OCI-LY1 (cell line): ENCODE data around the gene KRT8.

Source experiments
- H2AFZ ChIP-seq: fragments of 200-600 bp; sonication (generic), shearing (Covaris generic); 2 replicates; pipeline ENCODE4 v1.6.0; 2014; ENCODE audit warnings: antibody characterized with exemption, mild to moderate bottlenecking, low read length
- H3F3A ChIP-seq: fragments of 200-600 bp; sonication (generic), shearing (Covaris generic); 2 replicates; pipeline ENCODE4 v1.6.0; 2014; ENCODE audit warnings: mild to moderate bottlenecking, antibody characterized with exemption, low read length, moderate library complexity; ENCODE audit not compliant: insufficient read depth
- H3K27ac ChIP-seq: fragments of 200-600 bp; sonication (generic); 2 replicates; pipeline ENCODE4 v1.5.1; 2014; ENCODE audit warnings: low read length, mixed run types, mild to moderate bottlenecking, low read depth; ENCODE audit not compliant: poor library complexity, severe bottlenecking
- H3K27me3 ChIP-seq: fragments of 200-600 bp; sonication (generic); 2 replicates; pipeline ENCODE4 v1.6.0; 2014; ENCODE audit warnings: antibody characterized with exemption, mild to moderate bottlenecking, low read length, moderate library complexity; ENCODE audit not compliant: insufficient read depth
- H3K36me3 ChIP-seq: fragments of 200-600 bp; sonication (generic); 2 replicates; pipeline ENCODE4 v1.6.1; 2014; ENCODE audit warnings: mild to moderate bottlenecking, antibody characterized with exemption, low read length, moderate library complexity, mixed read lengths; ENCODE audit not compliant: insufficient read depth
- H3K4me1 ChIP-seq: fragments of 200-600 bp; sonication (generic); 2 replicates; pipeline ENCODE4 v1.5.1; 2014; ENCODE audit warnings: mild to moderate bottlenecking, low read length, moderate library complexity; ENCODE audit not compliant: insufficient read depth, severe bottlenecking
- H3K4me2 ChIP-seq: fragments of 200-600 bp; sonication (generic), shearing (Covaris generic); 2 replicates; pipeline ENCODE4 v1.6.1; 2014; ENCODE audit warnings: low read length
- H3K4me3 ChIP-seq: fragments of 200-600 bp; sonication (generic); 2 replicates; pipeline ENCODE4 v1.5.1; 2014; ENCODE audit warnings: low read length, low read depth, mild to moderate bottlenecking, mixed read lengths; ENCODE audit not compliant: poor library complexity, severe bottlenecking
- H3K79me2 ChIP-seq: fragments of 200-600 bp; shearing (Covaris generic); 2 replicates; pipeline ENCODE4 v1.6.1; 2016; ENCODE audit warnings: mixed run types, low read length, mixed read lengths; ENCODE audit not compliant: insufficient read depth
- H3K9ac ChIP-seq: fragments of 200-600 bp; sonication (generic), shearing (Covaris generic); 2 replicates; pipeline ENCODE4 v1.6.1; 2014; ENCODE audit warnings: mild to moderate bottlenecking, low read length, mixed read lengths
- H3K9me2 ChIP-seq: fragments of 200-600 bp; sonication (generic), shearing (Covaris generic); 2 replicates; pipeline ENCODE4 v1.6.1; 2014; ENCODE audit warnings: low read depth, mild to moderate bottlenecking, low read length, mixed read lengths
- H3K9me3 ChIP-seq: fragments of 200-600 bp; shearing (Covaris generic); 2 replicates; pipeline ENCODE4 v1.6.1; 2014; ENCODE audit warnings: low read length, mixed read lengths
- H4K20me1 ChIP-seq: fragments of 200-600 bp; sonication (generic), shearing (Covaris generic); 2 replicates; pipeline ENCODE4 v1.6.0; 2016; ENCODE audit warnings: mild to moderate bottlenecking, low read length; ENCODE audit not compliant: insufficient read depth
- CTCF ChIP-seq: fragments of 200-600 bp; sonication (generic), shearing (Covaris generic); IDR thresholded peaks from 2 replicates; pipeline ENCODE4 v1.5.1; 2017; ENCODE audit warnings: mild to moderate bottlenecking, antibody characterized with exemption, low read length, moderate library complexity, mixed read lengths
- EZH2 ChIP-seq: fragments of 200-600 bp; sonication (generic), shearing (Covaris generic); IDR thresholded peaks from 2 replicates; pipeline ENCODE4 v1.8.0; 2017; ENCODE audit warnings: borderline replicate concordance, mixed run types, mild to moderate bottlenecking, antibody characterized with exemption, low read length, moderate library complexity, mixed read lengths

The KRT8 gene

GRCh38 chr12:52946334-52946733 lies 41.5 kb upstream of the KRT8 start:
- Histone ChIP-seq H4K20me1 (no peaks in the 10 kb centered on the region), H3K4me2 (no peak overlapping the region), H2AFZ (no peak overlapping the region), H3K79me2 (no peaks in the 10 kb centered on the region), H3K36me3 (no peaks in the 10 kb centered on the region), H3K27ac (no peak overlapping the region), H3K9ac (no peak overlapping the region), H3F3A (no peaks in the 10 kb centered on the region), H3K9me2 (no peaks in the 10 kb centered on the region), H3K27me3 (0 out of 2 replicates have a peak, but pooled peaks cover 8% of the 10 kb centered on the region), H3K4me1 (no peaks in the 10 kb centered on the region), H3K9me3 (no peaks in the 10 kb centered on the region), H3K4me3 (no peak overlapping the region)
- no peak for TF ChIP-seq EZH2
- no peak for TF ChIP-seq CTCF

- Histone ChIP-seq H3K4me1 (no peaks in the 10 kb centered on the region), H3K4me3 (no peak overlapping the region), H2AFZ (no peak overlapping the region), H4K20me1 (no peaks in the 10 kb centered on the region), H3K9me2 (no peaks in the 10 kb centered on the region), H3K4me2 (no peak overlapping the region), H3K36me3 (no peaks in the 10 kb centered on the region), H3K9ac (no peak overlapping the region), H3F3A (no peaks in the 10 kb centered on the region), H3K9me3 (no peaks in the 10 kb centered on the region), H3K79me2 (no peaks in the 10 kb centered on the region), H3K27ac (no peak overlapping the region), H3K27me3 (0 out of 2 replicates have a peak, but pooled peaks cover 8% of the 10 kb centered on the region)
- TF ChIP-seq EZH2, result no peak
- TF ChIP-seq CTCF, result no peak
Measured at GRCh38 chr12:52945389-52946232, 40.7 kb upstream of the KRT8 start.

- H2AFZ ChIP-seq, result no peak overlapping the region
- no peaks in the 10 kb centered on the region for H3K79me2 ChIP-seq
- H3F3A ChIP-seq, result no peaks in the 10 kb centered on the region
- H3K27ac ChIP-seq, result no peak overlapping the region
- H3K4me3 ChIP-seq, result no peak overlapping the region
- H4K20me1 ChIP-seq, result no peaks in the 10 kb centered on the region
- 0 out of 2 replicates have a peak, but pooled peaks cover 8% of the 10 kb centered on the region for H3K27me3 ChIP-seq
- H3K4me1 ChIP-seq, result no peaks in the 10 kb centered on the region
- H3K9me2 ChIP-seq, result no peaks in the 10 kb centered on the region
- no peak overlapping the region for H3K9ac ChIP-seq
- H3K36me3 ChIP-seq, result no peaks in the 10 kb centered on the region
- H3K4me2 ChIP-seq, result no peak overlapping the region
- TF ChIP-seq EZH2, result no peak
- TF ChIP-seq CTCF, result no peak
- H3K9me3 ChIP-seq, result no peaks in the 10 kb centered on the region
Measured at GRCh38 chr12:52944683-52945388, 40.0 kb upstream of the KRT8 start.
